Stimulated activated CD8-positive, alpha-beta memory T cell treated with anti-CD3 and anti-CD28 coated beads, Interleukin-4, amount 100 ng/mL, for 48 hours (primary cell): ENCODE results near the gene GIN1.
"Not testable (repeated sequence)": the region's sequence is repeated elsewhere in the genome, so short reads cannot be mapped to it uniquely, and the experiment has no call there.

Experiments used
- DNase-seq: peaks from one replicate; pipeline ENCODE4 v3.0.0-alpha.2; 2020

Gene GIN1

GRCh38 chr5:103109277-103109676, 10.7 kb downstream of the GIN1 start:
- DNase-seq = no peak

- no peak for DNase-seq
Measured at GRCh38 chr5:103108086-103108485, 11.9 kb downstream of the GIN1 start.

- no peak for DNase-seq
Measured at GRCh38 chr5:103102234-103102633, 17.7 kb downstream of the GIN1 start.

- no peak for DNase-seq
Measured at GRCh38 chr5:103101079-103101750, 18.7 kb downstream of the GIN1 start.

GRCh38 chr5:103098993-103099392, 20.9 kb downstream of the GIN1 start:
- no peak for DNase-seq

- no peak for DNase-seq
Measured at GRCh38 chr5:103094737-103095136, 25.2 kb downstream of the GIN1 start.

- no peak for DNase-seq
Measured at GRCh38 chr5:103093727-103094126, 26.2 kb downstream of the GIN1 start.

GRCh38 chr5:103092676-103093075, 27.3 kb downstream of the GIN1 start:
- DNase-seq = no peak

GRCh38 chr5:103090791-103091190, 29.1 kb downstream of the GIN1 start:
- no peak for DNase-seq

GRCh38 chr5:103089272-103089671, 30.7 kb downstream of the GIN1 start:
- DNase-seq = no peak

- no peak for DNase-seq
Measured at GRCh38 chr5:103086547-103086946, 33.4 kb downstream of the GIN1 start.

- DNase-seq = no peak
Measured at GRCh38 chr5:103079796-103080195, 40.1 kb downstream of the GIN1 start.

GRCh38 chr5:103075442-103075841, 44.5 kb downstream of the GIN1 start:
- DNase-seq = no peak

GRCh38 chr5:103073500-103073899, 46.4 kb downstream of the GIN1 start:
- not testable (repeated sequence) for DNase-seq

- DNase-seq = no peak
Measured at GRCh38 chr5:103066326-103066725, 53.6 kb downstream of the GIN1 start.

GRCh38 chr5:103060424-103060954, 59.4 kb downstream of the GIN1 start:
- no peak for DNase-seq

- no peak for DNase-seq
Measured at GRCh38 chr5:103059525-103059924, 60.4 kb downstream of the GIN1 start.

- no peak for DNase-seq
Measured at GRCh38 chr5:103057208-103058130, 62.5 kb downstream of the GIN1 start.

- not testable (repeated sequence) for DNase-seq
Measured at GRCh38 chr5:103046706-103047105, 73.2 kb downstream of the GIN1 start.

- DNase-seq = no peak
Measured at GRCh38 chr5:103041071-103041676, 78.8 kb downstream of the GIN1 start.

GRCh38 chr5:103037673-103038455, 82.1 kb downstream of the GIN1 start:
- DNase-seq = no peak

- no peak for DNase-seq
Measured at GRCh38 chr5:103036601-103037000, 83.3 kb downstream of the GIN1 start.
